H1 (cell line): Measurements from ENCODE around the gene BCL2L13. TPM values are rescaled to one million over a fixed set of nuclear protein-coding genes. Genes with fewer than 3 reads are reported as not detected.

Experiments
- CTCF ChIA-PET: fragments of 300-600 bp; sonication (Branson Sonifier 250); formaldehyde crosslinking; loops from one replicate; lab custom pipeline; 2021; ENCODE audit not compliant: partially characterized antibody; lab: Charles Lee
- POLR2A ChIA-PET: fragments of 300-600 bp; sonication (Branson Sonifier 250); formaldehyde crosslinking; loops from one replicate; lab custom pipeline; 2021; ENCODE audit warnings: inconsistent platforms; ENCODE audit not compliant: partially characterized antibody; lab: Charles Lee
- DNase-seq, 2 experiments: peaks; one replicate each; pipeline versions ENCODE4 v3.0.0 to v3.0.0-alpha.2; 2010 to 2022; ENCODE audit warnings: low spot score in 2 of 2, low read depth in 1 of 2, mixed read lengths in 1 of 2
- FAIRE-seq: peaks from 2 replicates; lab custom pipeline; 2011; peaks lifted over from hg19 to GRCh38; lab: Jason Lieb, UNC
- H2AFZ ChIP-seq: 2 replicates; pipeline ENCODE4 v1.8.1; 2012; ENCODE audit warnings: low read length, inconsistent platforms
- H2AK5ac ChIP-seq: 2 replicates; pipeline ENCODE4 v1.6.1; 2013; ENCODE audit warnings: low read depth, low read length
- H2BK120ac ChIP-seq: replicated peaks from 2 replicates; pipeline ENCODE3; 2013; ENCODE audit warnings: low read depth, low read length, inconsistent platforms
- H2BK12ac ChIP-seq: 2 replicates; pipeline ENCODE4 v1.6.1; 2013; ENCODE audit warnings: low read depth, low read length
- H2BK15ac ChIP-seq: 2 replicates; pipeline ENCODE4 v1.6.1; 2013; ENCODE audit warnings: low read length
- H2BK20ac ChIP-seq: 2 replicates; pipeline ENCODE4 v1.6.1; 2013; ENCODE audit warnings: low read length
- H2BK5ac ChIP-seq: 2 replicates; pipeline ENCODE4 v1.6.1; 2013; ENCODE audit warnings: low read depth, low read length
- H3K14ac ChIP-seq: 2 replicates; pipeline ENCODE4 v1.6.1; 2013; ENCODE audit warnings: inconsistent platforms; ENCODE audit not compliant: insufficient read length
- H3K18ac ChIP-seq: 2 replicates; pipeline ENCODE4 v1.6.1; 2013; ENCODE audit warnings: low read length; ENCODE audit errors: extremely low read depth
- H3K23ac ChIP-seq: 2 replicates; pipeline ENCODE4 v1.6.1; 2013; ENCODE audit warnings: inconsistent platforms; ENCODE audit not compliant: insufficient read length
- H3K23me2 ChIP-seq: 2 replicates; pipeline ENCODE4 v1.6.1; 2013; ENCODE audit warnings: low read depth, low read length
- H3K27ac ChIP-seq: 2 replicates; pipeline ENCODE4 v1.6.1; 2011; ENCODE audit warnings: low read depth, low read length, inconsistent platforms
- H3K27me3 ChIP-seq, 4 experiments: replicated peaks in 1 of 4; 1 replicate in 1 of 4; 2 replicates in 3 of 4; pipeline versions ENCODE4 v1.6.1 to v1.8.1; 2011 to 2013; ENCODE audit warnings: low read length in 3 of 4, mild to moderate bottlenecking in 3 of 4, inconsistent platforms in 2 of 4, mixed read lengths in 2 of 4, moderate library complexity in 1 of 4; ENCODE audit not compliant: control insufficient read depth in 3 of 4, insufficient read depth in 3 of 4; ENCODE audit errors: extremely low read depth in 1 of 4
- H3K36me3 ChIP-seq, 4 experiments: 2 replicates each; pipeline versions ENCODE4 v1.6.1 to v1.8.1; 2011 to 2013; ENCODE audit warnings: mild to moderate bottlenecking in 4 of 4, low read length in 3 of 4, moderate library complexity in 2 of 4, control low read depth in 1 of 4, inconsistent platforms in 1 of 4; ENCODE audit not compliant: insufficient read depth in 4 of 4, control insufficient read depth in 2 of 4
- H3K4ac ChIP-seq: replicated peaks from 2 replicates; pipeline ENCODE3; 2013; ENCODE audit warnings: low read length, low read depth, mixed read lengths, inconsistent platforms; ENCODE audit not compliant: insufficient read length
- H3K4me1 ChIP-seq, 4 experiments: replicated peaks in 1 of 4; 1 replicate in 1 of 4; 2 replicates in 3 of 4; pipeline versions ENCODE4 v1.6.1 to v1.8.1; 2011 to 2013; ENCODE audit warnings: low read length in 3 of 4, inconsistent platforms in 2 of 4, mixed read lengths in 1 of 4; ENCODE audit not compliant: insufficient read depth in 4 of 4, control insufficient read depth in 3 of 4
- H3K4me2 ChIP-seq, 2 experiments: 2 replicates each; pipeline versions ENCODE4 v1.6.1 to v1.8.1; 2011 to 2013; ENCODE audit warnings: low read depth in 2 of 2, low read length in 2 of 2, control low read depth in 1 of 2, inconsistent platforms in 1 of 2, mild to moderate bottlenecking in 1 of 2; ENCODE audit not compliant: insufficient read depth in 1 of 2
- H3K4me3 ChIP-seq, 4 experiments: fragments of 200-600, 300-600 bp in 1 of 4; sonication (generic), shearing (Covaris generic), sonication (Bioruptor Twin) in 1 of 4; 2 replicates each; pipeline versions ENCODE4 v1.5.1 to v1.8.1; 2011 to 2016; ENCODE audit warnings: low read length in 4 of 4, low read depth in 3 of 4, control low read depth in 2 of 4, inconsistent platforms in 2 of 4, mild to moderate bottlenecking in 2 of 4, mixed read lengths in 1 of 4, moderate library complexity in 1 of 4; ENCODE audit not compliant: insufficient read depth in 2 of 4; ENCODE audit errors: extremely low read depth in 1 of 4
- H3K56ac ChIP-seq: replicated peaks from 2 replicates; pipeline ENCODE3; 2013; ENCODE audit warnings: low read depth, mild to moderate bottlenecking, mixed read lengths, low read length, inconsistent platforms; ENCODE audit not compliant: insufficient read length
- H3K79me1 ChIP-seq: 2 replicates; pipeline ENCODE4 v1.6.1; 2013; ENCODE audit warnings: low read depth, low read length, control low read depth
- H3K79me2 ChIP-seq, 2 experiments: 2 replicates each; pipeline versions ENCODE4 v1.6.1 to v1.8.1; 2012 to 2013; ENCODE audit warnings: low read length in 2 of 2, mild to moderate bottlenecking in 2 of 2, inconsistent platforms in 1 of 2; ENCODE audit not compliant: insufficient read depth in 2 of 2, control insufficient read depth in 1 of 2
- H3K9ac ChIP-seq, 4 experiments: replicated peaks in 1 of 4; 1 replicate in 1 of 4; 2 replicates in 3 of 4; pipeline versions ENCODE4 v1.6.1 to v1.8.1; 2011 to 2013; ENCODE audit warnings: low read depth in 3 of 4, low read length in 3 of 4, control low read depth in 2 of 4, mild to moderate bottlenecking in 2 of 4, moderate library complexity in 2 of 4, inconsistent platforms in 1 of 4; ENCODE audit errors: extremely low read depth in 1 of 4
- H3K9me3 ChIP-seq, 2 experiments: 2 replicates each; pipeline versions ENCODE4 v1.6.1 to v1.8.1; 2012 to 2013; ENCODE audit warnings: mild to moderate bottlenecking in 2 of 2, moderate library complexity in 2 of 2, control low read depth in 1 of 2, inconsistent platforms in 1 of 2, low read depth in 1 of 2, low read length in 1 of 2, mixed read lengths in 1 of 2; ENCODE audit not compliant: insufficient read depth in 2 of 2
- H4K20me1 ChIP-seq, 2 experiments: replicated peaks in 1 of 2; 2 replicates each; pipeline versions ENCODE3 to v1.8.1; 2011 to 2013; ENCODE audit warnings: inconsistent platforms in 2 of 2, low read length in 2 of 2, mild to moderate bottlenecking in 1 of 2; ENCODE audit not compliant: insufficient read depth in 2 of 2, control insufficient read depth in 1 of 2
- H4K5ac ChIP-seq: 2 replicates; pipeline ENCODE4 v1.6.1; 2013; ENCODE audit warnings: low read length, low read depth, mixed read lengths, inconsistent platforms; ENCODE audit not compliant: insufficient read length
- H4K8ac ChIP-seq: 2 replicates; pipeline ENCODE4 v1.8.0; 2013; ENCODE audit warnings: mild to moderate bottlenecking, moderate library complexity, low read length, inconsistent platforms; ENCODE audit not compliant: insufficient read depth; ENCODE audit errors: extremely low read depth
- H4K91ac ChIP-seq: replicated peaks from 2 replicates; pipeline ENCODE3; 2013; ENCODE audit warnings: low read length, mixed read lengths, inconsistent platforms; ENCODE audit not compliant: insufficient read length
- JUND ChIP-seq: IDR thresholded peaks from 2 replicates; pipeline ENCODE4 v1.6.1; 2011; ENCODE audit warnings: mild to moderate bottlenecking, improper control_type of control experiment, low read length
- RAD21 ChIP-seq, 2 experiments: IDR thresholded peaks in 1 of 2; conservative IDR thresholded peaks in 1 of 2; 2 replicates each; pipeline ENCODE4 v1.6.1; 2011; ENCODE audit warnings: low read depth in 2 of 2, low read length in 2 of 2, improper control_type of control experiment in 1 of 2, inconsistent platforms in 1 of 2, mild to moderate bottlenecking in 1 of 2, moderate library complexity in 1 of 2
- WGBS, 2 experiments: shearing (Covaris generic) in 1 of 2; methylation state at CpG; one replicate each; pipeline versions ENCODE4 v1.1.6 to v1.1.7; 2013 to 2015; ENCODE audit warnings: low lambda C conversion rate in 2 of 2, mixed read lengths in 2 of 2, inconsistent platforms in 1 of 2, low coverage in 1 of 2, missing lambda C conversion rate in 1 of 2; ENCODE audit not compliant: insufficient replicate concordance in 2 of 2, insufficient coverage in 1 of 2, insufficient read length in 1 of 2; ENCODE audit errors: extremely low coverage in 1 of 2, missing lambda C conversion rate in 1 of 2; 5-methylcytosine and 5-hydroxymethylcytosine counted together
- polyA plus RNA-seq, 7 experiments: library from polyadenylated mRNA; depleted of rRNA in 3 of 7; stranded (reverse) in 5 of 7; unstranded in 2 of 7; fragments of >200 nt in 5 of 7; fragments of 200-250 nt in 2 of 7; gene quantifications; 1 replicate in 5 of 7; 2 replicates in 1 of 7; 4 replicates in 1 of 7; pipeline versions ENCODE4 v1.2.1 to v1.2.3, GENCODE V29; 2011 to 2013; ENCODE audit warnings: missing spikeins in 2 of 7, mixed read lengths in 2 of 7
- total RNA-seq: library from RNA; stranded (reverse); fragmentation: NEBNext Ultra II Directional; extraction: Animal tissue kit (Norgen Biotek cat#: 25700); gene quantifications from 2 replicates; pipeline ENCODE4 v1.2.1, GENCODE V29; 2021
- TF ChIP-seq, protein P1 (sequence below), 3 experiments: IDR thresholded peaks; 1 replicate in 2 of 3; 2 replicates in 1 of 3; pipeline versions ENCODE4 v1.5.1 to v1.6.1; 2011; ENCODE audit warnings: low read length in 3 of 3, mild to moderate bottlenecking in 3 of 3, inconsistent platforms in 2 of 3, low read depth in 1 of 3, moderate library complexity in 1 of 3; ENCODE audit not compliant: insufficient read depth in 1 of 3; ENCODE audit errors: control extremely low read depth in 1 of 3

BCL2L13 gene
- total and polyA plus RNA-seq, 2 of the 8 experiments (the other 6 are each of a cell fraction or from before 2014, with no cell fraction given) = 20.7 to 35.0 TPM

DNA sequence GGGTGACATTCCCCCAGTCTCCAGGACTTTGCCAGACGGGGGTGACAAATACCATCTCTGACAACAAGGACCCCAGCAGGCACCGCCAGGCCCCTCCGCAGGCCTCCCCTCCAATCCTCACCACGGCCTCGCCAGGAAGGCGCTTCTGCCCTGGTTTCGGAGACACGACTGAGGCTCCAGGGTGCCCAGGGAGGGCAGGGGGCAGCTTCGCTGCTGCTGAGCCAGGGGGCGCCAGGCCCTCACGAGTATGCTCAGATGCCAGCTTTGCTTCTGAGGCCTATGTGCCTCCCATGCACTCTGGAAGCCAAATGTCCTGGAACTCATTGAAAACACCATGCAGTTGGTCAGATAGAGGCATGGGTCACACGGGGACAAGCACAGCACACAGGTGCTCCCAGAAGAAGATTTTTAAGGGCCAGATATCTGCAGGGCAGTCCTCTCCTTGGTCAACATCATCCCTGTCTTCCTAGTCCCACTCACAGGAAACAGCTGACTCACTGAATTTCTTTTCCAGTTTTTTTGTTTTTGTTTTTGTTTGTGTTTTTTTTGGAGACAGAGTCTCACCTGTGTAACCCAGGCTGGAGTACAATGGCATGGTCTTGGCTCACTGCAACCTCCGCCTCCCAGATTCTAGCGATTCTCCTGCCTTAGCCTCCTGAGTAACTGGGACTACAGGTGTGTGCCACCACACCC lies 115.8 kb downstream of the BCL2L13 start:
- Histone ChIP-seq H3K4me1 (no peaks in the 10 kb centered on the region; a peak in 1 of 7 replicates), H4K91ac (no peak overlapping the region), H2AFZ (no peak overlapping the region), H3K23me2 (no peaks in the 10 kb centered on the region), H2AK5ac (no peak overlapping the region), H3K18ac (no peak overlapping the region), H2BK5ac (no peak overlapping the region), H3K23ac (no peak overlapping the region), H3K4me2 (no peak overlapping the region), H3K14ac (no peak overlapping the region), H3K79me1 (peaks cover 14% of the 10 kb centered on the region), H3K56ac (no peak overlapping the region), H3K9ac (no peak overlapping the region)
- FAIRE-seq (no peak), DNase-seq (no peak)
- POLR2A ChIA-PET = interaction anchor here (0.9 to 1.1 kb wide), 2 partner anchors 19 to 31 kb away, joined by 3 read pairs; no protein-coding TSS in a partner anchor
- WGBS, 2 experiments = 84% methylated on average over 11 of the region's 14 CpGs; no CpG with 5 or more reads in 1 of the 2 experiments
- TF ChIP-seq JUND (no peak), RAD21 (IDR thresholded peaks at IDR 0.05 in 1 of 2, conservative IDR thresholded peaks at IDR 0.05 in 1 of 2; ENCODE audit: low read depth in 2 of 2, low read length in 2 of 2) (peak; percentile 86 to 89)
- TF ChIP-seq, protein P1, sequence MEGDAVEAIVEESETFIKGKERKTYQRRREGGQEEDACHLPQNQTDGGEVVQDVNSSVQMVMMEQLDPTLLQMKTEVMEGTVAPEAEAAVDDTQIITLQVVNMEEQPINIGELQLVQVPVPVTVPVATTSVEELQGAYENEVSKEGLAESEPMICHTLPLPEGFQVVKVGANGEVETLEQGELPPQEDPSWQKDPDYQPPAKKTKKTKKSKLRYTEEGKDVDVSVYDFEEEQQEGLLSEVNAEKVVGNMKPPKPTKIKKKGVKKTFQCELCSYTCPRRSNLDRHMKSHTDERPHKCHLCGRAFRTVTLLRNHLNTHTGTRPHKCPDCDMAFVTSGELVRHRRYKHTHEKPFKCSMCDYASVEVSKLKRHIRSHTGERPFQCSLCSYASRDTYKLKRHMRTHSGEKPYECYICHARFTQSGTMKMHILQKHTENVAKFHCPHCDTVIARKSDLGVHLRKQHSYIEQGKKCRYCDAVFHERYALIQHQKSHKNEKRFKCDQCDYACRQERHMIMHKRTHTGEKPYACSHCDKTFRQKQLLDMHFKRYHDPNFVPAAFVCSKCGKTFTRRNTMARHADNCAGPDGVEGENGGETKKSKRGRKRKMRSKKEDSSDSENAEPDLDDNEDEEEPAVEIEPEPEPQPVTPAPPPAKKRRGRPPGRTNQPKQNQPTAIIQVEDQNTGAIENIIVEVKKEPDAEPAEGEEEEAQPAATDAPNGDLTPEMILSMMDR (IDR thresholded peaks at IDR 0.05; ENCODE audit: control extremely low read depth in 1 of 3, insufficient read depth in 1 of 3, low read depth in 1 of 3, low read length in 3 of 3) = peak; percentile 73 to 85 (median 82)
- TF ChIP-seq, all 59 proteins: peak for 2
- Histone ChIP-seq H3K4me3 (no peak overlapping the region), H3K27ac (no peak overlapping the region), H3K4ac (no peak overlapping the region), H3K36me3 (no peaks in the 10 kb centered on the region), H4K8ac (no peak overlapping the region), H3K27me3 (no peaks in the 10 kb centered on the region), H2BK20ac (no peak overlapping the region), H4K5ac (no peak overlapping the region), H2BK15ac (no peak overlapping the region), H2BK120ac (no peak overlapping the region), H4K20me1 (peaks cover 0 to 3% of the 10 kb centered on the region in 2 experiments), H3K79me2 (peaks cover 0 to 3% of the 10 kb centered on the region in 2 experiments; a peak in 2 of 4 replicates), H3K9me3 (no peaks in the 10 kb centered on the region), H2BK12ac (no peak overlapping the region)
- CTCF ChIA-PET = interaction anchor here (0.8 to 8.4 kb wide), 8 partner anchors 10 to 138 kb away, joined by 3 to 93 read pairs (median 4); no protein-coding TSS in a partner anchor
